ENCODE data around the gene SOX11.

SOX11 gene

DNA sequence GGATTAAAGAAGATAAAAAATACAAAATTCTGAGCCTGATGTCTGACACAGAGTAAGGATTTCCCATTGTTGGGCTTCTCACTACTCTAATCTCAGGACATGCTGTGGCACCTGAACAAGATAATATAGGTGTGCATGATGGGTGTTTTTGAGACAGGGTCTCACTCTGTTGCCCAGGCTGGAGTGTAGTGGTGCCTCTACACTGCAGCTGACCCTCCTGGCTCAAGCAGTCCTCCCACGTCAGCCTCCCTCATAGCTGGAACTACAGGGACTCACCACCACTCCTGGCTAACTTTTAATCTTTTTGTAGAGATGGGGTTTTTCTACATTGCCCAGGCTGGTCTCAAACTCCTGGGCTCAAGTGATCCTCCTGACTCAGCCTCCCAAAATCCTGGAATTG is 32.9 kb downstream of the SOX11 start:
- no peak for DNase-seq

DNA sequence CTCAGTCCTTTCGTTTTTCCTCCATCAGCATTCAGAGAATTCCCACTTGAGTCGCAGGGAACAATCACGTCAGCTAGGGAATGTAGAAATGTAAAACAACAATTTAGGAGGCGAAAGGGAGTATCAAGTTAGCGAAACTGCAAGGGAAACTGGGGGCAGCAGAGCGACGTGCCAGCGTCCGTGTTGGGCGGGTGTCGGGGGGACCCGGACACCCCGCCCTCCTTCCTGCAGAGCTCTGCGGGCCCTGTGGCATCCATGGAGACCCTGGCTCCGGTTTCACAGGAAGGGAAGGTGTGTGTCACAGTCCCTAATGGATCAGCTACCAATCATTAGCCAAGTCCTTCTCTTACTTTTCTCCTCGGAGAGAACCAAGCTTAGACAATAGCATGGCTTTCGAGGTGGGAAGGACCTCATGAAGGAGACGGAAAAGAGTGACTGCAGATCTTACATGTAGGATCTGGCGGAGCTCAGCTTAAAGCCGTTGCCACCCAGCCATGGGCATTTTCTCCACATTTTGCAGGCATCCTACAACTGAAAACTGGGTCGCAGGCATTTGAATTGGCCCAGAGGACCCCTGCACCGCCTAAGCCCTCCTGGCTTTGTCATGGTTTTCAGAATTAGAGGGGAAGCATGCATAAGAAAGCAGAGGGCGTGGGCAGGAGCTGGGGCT is 33.7 kb downstream of the SOX11 start:
- no peak for DNase-seq

DNA sequence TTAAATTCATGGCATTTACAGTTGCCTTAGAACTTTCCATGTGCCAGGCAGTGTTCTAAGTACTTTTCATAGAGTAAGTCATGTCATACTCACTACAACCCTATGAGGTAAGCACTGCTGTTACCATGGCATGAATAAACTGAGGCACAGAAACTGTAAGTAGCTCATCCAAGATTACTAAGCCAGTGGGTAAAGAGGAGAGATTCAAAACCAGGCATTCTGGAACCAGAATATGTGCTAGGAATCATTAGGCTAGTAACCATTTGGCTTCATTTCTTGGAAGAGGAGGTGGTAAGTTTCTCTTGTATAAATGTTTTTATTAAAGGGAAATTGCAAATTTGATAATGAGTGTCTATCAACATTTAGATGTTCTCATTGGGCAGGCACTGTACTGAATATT is 35.1 kb downstream of the SOX11 start:
- DNase-seq = no peak

DNA sequence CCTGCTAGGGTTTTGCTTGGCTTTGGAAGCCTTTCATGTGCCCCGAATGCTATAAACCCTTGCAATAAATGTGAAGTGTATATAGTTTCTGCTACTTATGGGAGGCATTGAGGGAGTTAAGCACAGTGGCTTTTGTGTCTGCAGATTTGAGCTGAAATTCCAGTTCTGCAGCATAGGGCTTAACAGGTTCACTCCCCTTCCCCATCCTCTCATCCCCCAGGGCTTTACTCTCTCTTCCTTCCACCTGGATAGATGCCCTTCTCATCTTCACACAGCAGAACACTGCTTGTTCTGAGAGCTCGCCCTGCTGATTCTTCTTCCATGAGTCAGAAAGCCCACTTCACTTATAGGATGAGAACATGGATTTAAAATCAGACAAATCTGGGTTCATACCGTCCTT is 37.2 kb downstream of the SOX11 start:
- DNase-seq = no peak

DNA sequence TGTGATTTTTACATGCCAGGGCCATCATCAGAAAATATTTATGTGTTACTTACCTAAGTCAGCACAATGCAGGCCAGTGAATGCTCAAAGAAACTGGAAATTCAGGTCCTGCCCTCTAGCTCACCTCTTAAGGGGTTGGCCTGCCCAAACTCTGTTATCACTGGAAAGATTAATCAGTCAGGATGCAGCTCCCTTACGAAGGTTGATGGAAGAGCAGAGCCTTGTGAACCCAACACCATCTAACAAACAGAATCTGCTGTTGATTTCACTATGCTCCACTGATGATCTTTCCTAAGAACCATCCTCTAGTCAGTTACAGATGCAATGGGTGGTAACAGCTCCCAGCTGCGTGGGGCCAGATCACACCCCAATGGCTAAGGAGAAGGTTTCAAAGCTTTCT is 38.2 kb downstream of the SOX11 start:
- DNase-seq = no peak

DNA sequence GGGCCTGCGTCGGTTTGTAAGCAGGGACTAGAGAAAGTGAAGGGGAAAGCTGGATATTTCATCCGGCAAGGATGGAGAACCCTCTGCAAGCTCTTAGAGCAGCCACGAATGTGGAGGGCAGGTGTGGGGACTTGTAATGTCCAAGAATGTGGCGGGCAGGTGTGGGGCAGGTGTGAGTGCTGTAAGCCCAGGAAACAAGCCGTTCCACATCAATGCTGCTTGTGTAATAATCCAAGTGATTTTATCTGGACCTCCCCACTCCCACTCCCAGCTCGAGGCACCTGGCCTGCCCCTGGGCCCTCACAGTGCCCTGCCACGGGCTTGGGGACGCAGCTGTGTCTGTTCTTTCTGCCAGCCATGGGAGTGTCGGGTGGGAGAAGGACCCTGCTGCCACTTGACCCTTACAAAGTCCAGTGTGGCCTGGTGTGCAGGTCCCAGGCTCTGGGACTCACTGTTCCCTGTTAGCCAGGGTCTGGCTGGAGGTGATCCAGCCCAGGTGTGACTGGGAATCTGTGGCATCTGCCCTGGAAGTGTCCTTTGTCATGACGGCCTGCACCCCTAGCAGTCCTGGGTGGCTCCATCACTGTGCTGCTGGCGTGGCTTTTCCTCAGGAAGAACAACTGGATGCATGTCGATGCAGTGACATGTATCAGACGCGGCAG is 42.8 kb downstream of the SOX11 start:
- DNase-seq = no peak

DNA sequence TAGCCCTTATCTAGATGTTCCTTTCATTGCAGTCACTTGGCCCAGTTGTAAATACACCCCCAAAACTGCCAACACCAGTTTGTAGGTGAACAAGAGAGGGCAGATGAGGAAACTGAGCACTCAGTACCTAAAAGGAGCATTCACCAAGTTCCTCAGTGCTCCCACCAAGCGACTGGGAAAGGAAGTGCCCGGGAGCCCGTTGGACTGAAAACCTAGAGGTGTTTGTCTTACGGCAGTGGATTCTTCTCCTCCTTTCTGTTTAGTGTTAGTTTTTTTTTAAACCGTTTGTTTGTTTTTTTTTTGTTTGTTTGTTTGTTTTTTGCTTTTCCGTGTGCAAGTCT is 43.3 kb downstream of the SOX11 start:
- DNase-seq = no peak

DNA sequence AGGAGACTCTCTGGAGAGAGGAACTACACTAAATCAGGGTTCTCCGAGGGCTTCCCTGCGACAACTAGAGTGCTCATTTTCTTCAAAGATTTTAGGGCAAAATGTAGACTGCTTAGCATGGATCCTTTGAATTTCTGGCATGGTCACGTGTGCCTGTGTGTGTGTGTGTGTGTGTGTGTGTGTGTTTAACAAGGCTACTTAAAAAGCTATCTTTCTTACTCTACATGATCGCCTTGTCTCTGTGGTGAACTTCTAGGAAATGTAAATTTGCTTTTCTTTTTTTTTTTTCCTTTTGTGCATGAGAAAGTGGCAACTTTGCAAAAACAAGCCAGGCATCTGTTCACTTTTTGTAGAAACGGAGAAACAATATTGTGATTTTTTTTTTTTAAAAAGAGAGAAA is 43.9 kb downstream of the SOX11 start:
- no peak for DNase-seq

DNA sequence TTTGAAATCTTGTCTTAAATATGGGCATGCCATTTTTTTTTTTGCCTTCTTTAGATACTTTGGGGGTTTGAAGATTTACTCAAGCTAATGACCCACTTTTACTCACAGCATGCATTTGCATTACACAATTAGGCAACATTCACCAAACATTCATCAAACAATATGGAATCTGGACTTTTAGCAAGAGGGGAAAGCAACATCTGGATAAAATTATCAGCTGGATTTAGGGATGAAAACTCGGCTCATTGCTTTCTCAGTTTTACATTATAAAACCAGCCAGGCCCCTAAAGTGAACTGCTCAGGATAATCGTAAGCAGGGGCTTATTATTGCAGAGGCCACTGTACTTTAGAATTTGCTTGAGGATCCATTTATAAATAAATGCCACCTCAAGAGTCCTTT is 44.7 kb downstream of the SOX11 start:
- DNase-seq = no peak

DNA sequence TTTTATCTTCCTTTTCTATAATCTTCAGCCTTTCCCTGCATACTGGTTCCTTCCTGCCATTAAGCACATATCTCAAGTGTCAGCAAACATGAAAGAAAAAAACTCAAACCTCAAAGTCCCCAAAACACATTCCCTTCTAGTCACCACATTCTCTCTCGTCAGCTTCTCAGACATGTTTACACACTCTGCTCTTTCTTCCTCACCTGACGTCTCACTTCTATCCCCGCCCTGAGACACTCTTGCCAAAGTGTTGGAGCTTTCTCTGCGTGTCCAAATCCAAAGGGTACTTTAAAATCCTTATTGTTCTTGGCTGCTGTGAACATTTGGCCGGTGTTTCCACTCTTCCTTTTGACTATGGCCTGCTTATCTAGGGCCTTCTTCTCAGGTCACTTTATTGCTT is 47.9 kb downstream of the SOX11 start:
- DNase-seq = no peak

DNA sequence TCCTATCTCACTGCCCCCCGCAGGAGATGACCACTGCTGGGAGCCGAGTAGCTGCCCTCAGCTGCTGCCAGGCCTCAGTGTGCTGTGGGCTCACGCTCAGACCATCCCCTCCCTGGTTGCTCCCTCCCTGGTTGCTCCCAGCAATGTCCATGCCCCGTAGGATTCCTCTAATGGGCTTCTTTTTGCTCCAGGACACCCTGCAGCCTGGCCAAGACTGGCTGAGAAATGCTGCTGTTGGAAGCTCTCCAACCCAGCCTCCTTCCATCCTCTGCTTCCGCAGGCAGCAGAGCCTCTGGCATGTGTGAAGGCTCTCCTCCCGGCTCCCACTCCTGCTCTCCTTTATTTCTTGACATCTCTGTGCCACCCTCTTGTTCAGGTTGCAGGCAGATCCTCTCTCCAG is 48.6 kb downstream of the SOX11 start:
- DNase-seq = no peak

DNA sequence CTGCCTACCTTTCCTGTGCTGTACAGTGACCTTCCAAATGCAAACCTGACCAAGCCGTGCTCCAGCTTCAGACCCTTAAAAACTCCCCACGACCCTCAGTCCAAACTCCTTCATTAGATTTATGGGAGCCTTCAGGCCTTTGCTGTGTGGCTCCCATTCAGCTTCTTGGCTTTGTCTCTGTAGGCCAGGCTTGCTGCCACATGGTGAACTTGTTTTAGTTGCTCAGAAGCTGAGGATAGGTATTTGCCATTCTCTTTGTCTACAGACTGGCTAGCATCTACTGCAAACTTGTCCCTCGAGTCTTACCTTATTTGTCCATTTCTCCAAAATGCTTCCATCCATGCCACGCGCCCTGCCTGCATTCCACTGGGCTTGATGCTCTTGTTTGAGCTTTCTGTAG is 49.1 kb downstream of the SOX11 start:
- DNase-seq = no peak

DNA sequence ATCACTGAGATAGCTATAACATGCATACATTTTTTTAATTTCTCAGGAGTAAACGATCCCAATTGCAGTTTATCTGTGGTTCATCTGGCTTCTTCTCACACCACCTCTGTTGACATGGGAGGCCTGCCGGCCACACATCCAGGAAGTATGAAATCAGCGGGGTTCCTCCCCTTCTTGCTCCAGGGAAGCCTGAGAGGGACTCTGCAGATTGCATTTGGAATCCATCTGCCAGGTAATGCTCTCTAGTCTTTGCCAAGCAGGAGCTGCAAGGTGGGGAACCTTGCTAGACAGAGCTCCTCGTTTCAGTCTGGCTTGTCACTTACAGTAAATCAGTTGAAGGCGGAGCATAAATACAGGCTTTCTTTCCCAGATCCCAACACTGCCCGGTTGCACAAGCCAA is 49.9 kb downstream of the SOX11 start:
- no peak for DNase-seq

DNA sequence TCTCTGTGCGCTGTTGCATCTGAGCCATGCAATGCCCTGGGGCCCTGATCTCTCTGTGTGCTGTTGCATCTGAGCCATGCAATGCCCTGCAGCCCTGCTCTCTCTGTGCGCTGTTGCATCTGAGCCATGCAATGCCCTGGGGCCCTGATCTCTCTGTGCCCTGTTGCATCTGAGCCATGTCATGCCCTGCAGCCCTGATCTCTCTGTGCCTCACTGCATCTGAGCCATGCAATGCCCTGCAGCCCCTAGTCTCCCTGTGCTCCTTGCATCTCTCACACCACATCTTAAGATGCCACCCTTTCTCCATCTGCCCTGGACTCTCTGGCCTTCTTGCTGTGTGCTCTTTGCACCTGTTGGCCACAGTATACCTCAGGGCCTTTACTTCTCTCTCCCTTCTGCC is 56.2 kb downstream of the SOX11 start:
- DNase-seq = no peak

DNA sequence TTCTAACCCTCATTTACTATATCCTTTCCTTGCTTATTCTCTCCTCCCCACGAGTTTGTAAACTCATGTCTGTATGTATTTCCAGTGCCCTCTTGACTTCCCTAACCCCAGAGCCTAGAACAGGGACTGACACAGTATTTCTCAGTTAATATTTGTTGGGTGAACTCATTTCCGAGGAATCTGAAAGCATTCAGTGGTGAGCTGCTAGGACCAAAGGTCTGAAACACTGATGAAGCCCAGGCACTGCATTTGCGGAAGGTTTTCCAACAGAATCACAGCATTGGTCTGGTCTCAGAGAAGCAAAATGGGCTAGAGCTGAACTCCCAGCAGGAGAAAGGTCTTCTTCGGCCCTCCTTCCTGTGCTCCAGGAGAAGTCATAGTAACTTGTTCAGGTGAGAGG is 56.8 kb downstream of the SOX11 start:
- DNase-seq = no peak

DNA sequence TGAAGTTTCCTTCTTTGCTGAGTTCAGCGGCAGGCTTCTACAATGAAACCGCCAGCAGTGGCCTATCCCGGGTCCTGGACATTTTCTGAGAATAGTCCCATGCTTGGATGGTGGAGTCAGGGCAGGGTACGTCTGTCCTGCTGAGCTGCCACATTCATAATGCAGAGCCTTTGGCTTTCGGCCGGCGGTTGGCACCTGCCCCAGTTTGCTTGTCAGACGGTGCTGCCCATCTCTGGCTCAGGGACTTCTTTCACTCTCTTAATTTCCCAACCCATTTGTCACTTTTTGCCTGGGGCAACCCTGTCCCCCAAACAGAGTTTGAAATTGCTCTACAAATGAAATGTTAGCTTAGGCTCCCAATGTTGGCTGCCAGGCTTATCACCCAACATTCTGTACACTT is 57.2 kb downstream of the SOX11 start:
- no peak for DNase-seq
